Activated naive CD4-positive, alpha-beta T cell treated with anti-CD3 and anti-CD28 coated beads for 36 hours (primary cell): Measurements from ENCODE around the gene NOP9. TPM values are rescaled to one million over a fixed set of nuclear protein-coding genes. Genes with fewer than 3 reads are reported as not detected.
A peak's percentile ranks its signal among the peaks of the same experiment; 100 is the strongest.

Source experiments
- CTCF ChIA-PET: fragments of 350-600 bp; sonication (Branson Sonifier 250); formaldehyde crosslinking; loops from one replicate; lab custom pipeline; 2021; ENCODE audit warnings: antibody characterized with exemption; lab: Charles Lee
- DNase-seq: peaks from one replicate; pipeline ENCODE4 v3.0.0-alpha.2; 2020
- H3K27ac Mint-ChIP-seq: one replicate; pipeline ENCODE4 v1.8.0; 2021; ENCODE audit warnings: mild to moderate bottlenecking, mixed read lengths
- H3K27me3 Mint-ChIP-seq: one replicate; pipeline ENCODE4 v1.8.0; 2021; ENCODE audit warnings: low read depth, mixed read lengths
- H3K36me3 Mint-ChIP-seq: one replicate; pipeline ENCODE4 v1.8.0; 2021; ENCODE audit warnings: low read depth, mixed read lengths
- H3K4me1 Mint-ChIP-seq: one replicate; pipeline ENCODE4 v1.8.0; 2021; ENCODE audit warnings: low read depth, mixed read lengths
- H3K4me3 Mint-ChIP-seq: one replicate; pipeline ENCODE4 v1.8.0; 2021; ENCODE audit warnings: mild to moderate bottlenecking, moderate library complexity, mixed read lengths
- H3K9me3 Mint-ChIP-seq: one replicate; pipeline ENCODE4 v1.8.0; 2021; ENCODE audit warnings: mixed read lengths
- intact Hi-C: fragments of 100-400 bp; cut with micrococcal nuclease; formaldehyde crosslinking; loops from one replicate; pipeline ENCODE4 v1.15.1; 2023
- total RNA-seq, 2 experiments: library from RNA; stranded (reverse); gene quantifications; one replicate each; pipeline ENCODE4 v1.2.3, GENCODE V29; 2021

The NOP9 gene
- total RNA-seq, 2 experiments from 2014 or later = 24.8 to 26.4 TPM

DNA sequence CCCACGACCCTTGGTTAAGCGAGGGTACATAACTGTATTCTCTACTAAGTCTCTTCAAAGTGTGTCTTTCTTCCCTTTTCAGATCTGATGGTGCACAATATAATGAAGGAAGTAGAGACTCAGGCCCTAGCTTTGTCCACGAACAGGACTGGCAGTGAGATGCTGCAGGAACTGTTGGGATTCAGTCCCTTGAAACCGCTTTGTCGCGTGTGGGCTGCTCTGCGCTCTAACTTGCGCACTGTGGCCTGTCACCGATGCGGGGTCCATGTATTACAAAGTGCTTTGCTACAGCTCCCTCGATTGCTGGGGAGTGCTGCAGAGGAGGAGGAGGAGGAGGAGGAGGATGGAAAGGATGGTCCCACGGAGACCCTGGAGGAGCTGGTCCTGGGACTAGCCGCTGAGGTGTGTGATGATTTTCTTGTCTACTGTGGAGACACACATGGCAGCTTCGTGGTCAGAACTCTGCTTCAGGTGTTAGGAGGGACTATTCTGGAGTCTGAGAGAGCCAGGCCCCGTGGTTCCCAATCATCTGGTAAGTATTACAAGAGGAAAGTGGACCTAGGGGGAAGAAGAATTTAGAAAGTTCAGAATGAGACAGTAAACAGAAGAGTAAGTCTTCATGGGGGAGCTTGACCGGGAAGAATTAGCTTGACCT lies 803 bp downstream of the NOP9 start:
- H3K4me3 Mint-ChIP-seq = peak overlapping the region; percentile 87
- CTCF ChIA-PET = interaction anchor here (0.6 to 9.3 kb wide), 10 partner anchors 8 to 210 kb away, joined by 3 to 310 read pairs (median 6); partner anchors contain the start of genes CIDEB, LTB4R, LTB4R2 and MDP1
- H3K27me3 Mint-ChIP-seq = no peaks in the 10 kb centered on the region
- no peaks in the 10 kb centered on the region for H3K9me3 Mint-ChIP-seq
- DNase-seq = no peak
- H3K4me1 Mint-ChIP-seq = peaks cover 47% of the 10 kb centered on the region
- peaks cover 23% of the 10 kb centered on the region for H3K36me3 Mint-ChIP-seq
- peak overlapping the region; percentile 52 for H3K27ac Mint-ChIP-seq
- intact Hi-C loops = no loop called here

DNA sequence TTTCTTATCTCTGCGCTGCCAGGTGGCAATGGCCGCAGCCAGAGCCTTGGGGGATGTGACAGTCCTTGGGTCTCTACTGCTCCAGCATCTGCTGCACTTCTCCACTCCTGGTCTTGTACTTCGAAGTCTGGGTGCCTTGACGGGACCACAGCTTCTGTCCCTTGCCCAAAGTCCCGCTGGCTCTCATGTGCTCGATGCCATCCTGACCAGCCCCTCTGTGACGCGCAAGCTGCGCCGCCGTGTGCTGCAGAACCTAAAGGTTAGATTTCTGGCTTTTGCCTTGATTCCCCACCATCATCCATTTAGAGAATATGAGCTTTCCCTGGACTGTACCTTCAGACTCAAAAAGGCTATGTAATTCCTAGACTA lies 4.4 kb downstream of the NOP9 start:
- Mint-ChIP-seq H3K27ac (no peak overlapping the region), H3K4me1 (peaks cover 34% of the 10 kb centered on the region), H3K9me3 (no peaks in the 10 kb centered on the region), H3K36me3 (peaks cover 37% of the 10 kb centered on the region), H3K4me3 (no peak overlapping the region), H3K27me3 (no peaks in the 10 kb centered on the region)
- intact Hi-C loops = no loop called here
- DNase-seq = no peak
- CTCF ChIA-PET = interaction anchor here (0.8 to 1.6 kb wide), 5 partner anchors 27 to 133 kb away, joined by 3 to 7 read pairs (median 3); partner anchors contain the start of genes MDP1 and TINF2

- CTCF ChIA-PET = interaction anchor here (0.7 to 8.5 kb wide), 22 partner anchors 9 to 190 kb away, joined by 3 to 121 read pairs (median 6); partner anchors contain the start of genes ADCY4, CHMP4A, KHNYN and MDP1
- intact Hi-C loops = no loop called here
- DNase-seq = no peak
- Mint-ChIP-seq H3K4me1 (peaks cover 34% of the 10 kb centered on the region), H3K4me3 (no peak overlapping the region), H3K36me3 (peaks cover 35% of the 10 kb centered on the region), H3K27ac (no peak overlapping the region), H3K27me3 (no peaks in the 10 kb centered on the region), H3K9me3 (no peaks in the 10 kb centered on the region)
Observed at GRCh38 chr14:24307156-24307574, 7.5 kb downstream of the NOP9 start.

DNA sequence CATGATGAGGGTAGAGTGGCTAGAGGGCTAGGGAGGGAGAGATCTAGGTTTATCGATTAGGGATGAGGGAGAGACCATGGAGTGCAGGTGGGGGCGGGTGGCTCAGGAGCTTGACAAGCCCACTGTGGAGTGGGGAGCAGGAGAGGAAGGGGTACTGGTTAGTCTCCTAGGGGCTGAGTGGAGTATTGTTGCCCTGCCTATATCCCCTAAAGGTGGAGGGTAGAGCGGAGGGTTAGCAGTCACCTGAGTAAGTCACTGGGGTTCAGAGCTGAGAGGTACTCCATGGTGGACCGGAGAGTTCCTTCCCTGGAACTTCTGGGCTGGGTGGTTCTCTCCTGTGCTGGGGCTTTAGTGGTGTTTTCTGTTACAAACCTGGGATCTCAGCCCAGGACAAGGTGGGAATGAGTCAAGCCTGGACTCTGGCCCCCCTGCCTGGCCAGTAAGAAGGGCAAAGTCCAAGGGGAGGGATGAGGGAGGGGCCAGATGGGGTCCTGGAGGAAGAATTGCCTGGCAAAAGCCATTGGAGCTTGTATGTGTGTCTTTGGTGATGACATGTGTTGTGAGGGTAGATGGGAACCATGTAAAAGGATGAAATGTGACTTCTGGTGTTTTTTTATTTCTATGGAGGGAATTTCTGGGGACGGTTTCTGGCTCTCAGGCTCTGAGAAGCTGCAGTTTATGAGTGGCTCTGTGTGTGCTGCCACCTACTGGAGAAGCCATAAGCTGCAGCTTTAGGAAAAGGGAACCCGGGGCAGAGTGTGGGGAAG lies 8.1 kb downstream of the NOP9 start, which contains the start of gene CIDEB:
CIDEB (minus strand) TSS at position 403 of the 767 bp plus-strand sequence; CDS start at position 284, 119 bp downstream.
- Mint-ChIP-seq H3K27me3 (no peaks in the 10 kb centered on the region), H3K27ac (peak within 1 kb of the TSS; percentile 25), H3K36me3 (peaks cover 34% of the 10 kb centered on the region), H3K4me3 (no peak within 1 kb of the TSS), H3K9me3 (no peaks in the 10 kb centered on the region), H3K4me1 (peaks cover 39% of the 10 kb centered on the region)
- intact Hi-C loops = loop anchor here (1.0 kb wide), 7 partner anchors 8 to 249 kb away; partner anchors contain the start of genes DCAF11, DHRS1, MDP1 and NOP9
- peak; percentile 83 for DNase-seq
- CTCF ChIA-PET = interaction anchor here (0.6 to 8.5 kb wide), 47 partner anchors 8 to 249 kb away, joined by 3 to 121 read pairs (median 5); partner anchors contain the start of genes ADCY4, CHMP4A, DHRS1 and GMPR2

GRCh38 chr14:24308342-24309124 lies 8.9 kb downstream of the NOP9 start:
- no peak overlapping the region for H3K4me3 Mint-ChIP-seq
- peaks cover 34% of the 10 kb centered on the region for H3K36me3 Mint-ChIP-seq
- no peaks in the 10 kb centered on the region for H3K27me3 Mint-ChIP-seq
- no peak for DNase-seq
- CTCF ChIA-PET = interaction anchor here (0.7 to 8.5 kb wide), 41 partner anchors 8 to 250 kb away, joined by 3 to 121 read pairs (median 6); partner anchors contain the start of genes ADCY4, CHMP4A, DHRS1 and GMPR2
- intact Hi-C loops = loop anchor here (1.0 kb wide), 7 partner anchors 9 to 250 kb away; partner anchors contain the start of genes DCAF11, DHRS1, MDP1 and NOP9
- H3K4me1 Mint-ChIP-seq = peaks cover 46% of the 10 kb centered on the region
- H3K27ac Mint-ChIP-seq = no peak overlapping the region
- H3K9me3 Mint-ChIP-seq = no peaks in the 10 kb centered on the region

- CTCF ChIA-PET = interaction anchor here (0.8 to 8.5 kb wide), 21 partner anchors 9 to 219 kb away, joined by 3 to 121 read pairs (median 11); partner anchors contain the start of genes ADCY4, CHMP4A, DHRS1 and KHNYN
- Mint-ChIP-seq H3K27me3 (no peaks in the 10 kb centered on the region), H3K4me1 (peaks cover 58% of the 10 kb centered on the region), H3K9me3 (no peaks in the 10 kb centered on the region), H3K4me3 (peak within 1 kb of the TSS; percentile 71), H3K36me3 (peaks cover 34% of the 10 kb centered on the region), H3K27ac (peak within 1 kb of the TSS; percentile 39)
- intact Hi-C loops = no loop called here
- DNase-seq = no peak
Observed at GRCh38 chr14:24309538-24310264, 10.1 kb downstream of the NOP9 start, which contains the start of gene LTB4R2. Gene LTB4R2, plus strand, starts transcription at chr14:24310140. Its CDS starts 525 bp downstream, at chr14:24310665.

DNA sequence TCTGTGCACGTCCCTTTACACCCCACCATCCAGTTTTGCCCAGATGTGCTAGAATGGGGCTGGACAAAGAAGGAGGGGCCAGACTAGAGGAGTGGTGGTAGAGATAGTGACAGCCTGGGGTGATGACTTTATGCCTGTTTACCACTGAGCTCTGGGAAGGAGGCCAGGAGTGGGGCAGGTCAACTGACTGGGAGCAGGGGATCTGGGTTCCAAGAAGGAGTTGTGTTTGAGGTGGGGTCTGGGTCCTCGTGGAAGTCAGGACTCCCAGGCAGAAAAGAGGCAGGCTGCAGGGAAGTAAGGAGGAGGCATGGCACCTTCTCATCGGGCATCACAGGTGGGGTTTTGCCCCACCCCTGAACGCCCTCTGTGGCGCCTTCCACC lies 10.6 kb downstream of the NOP9 start:
- DNase-seq = no peak
- H3K4me3 Mint-ChIP-seq = peak overlapping the region; percentile 71
- CTCF ChIA-PET = interaction anchor here (0.8 to 8.5 kb wide), 14 partner anchors 9 to 202 kb away, joined by 3 to 121 read pairs (median 14); partner anchors contain the start of genes ADCY4, CHMP4A, DHRS1 and MDP1
- no peaks in the 10 kb centered on the region for H3K9me3 Mint-ChIP-seq
- H3K36me3 Mint-ChIP-seq = peaks cover 30% of the 10 kb centered on the region
- H3K4me1 Mint-ChIP-seq = peaks cover 60% of the 10 kb centered on the region
- intact Hi-C loops = no loop called here
- H3K27ac Mint-ChIP-seq = peak overlapping the region; percentile 39
- no peaks in the 10 kb centered on the region for H3K27me3 Mint-ChIP-seq

DNA sequence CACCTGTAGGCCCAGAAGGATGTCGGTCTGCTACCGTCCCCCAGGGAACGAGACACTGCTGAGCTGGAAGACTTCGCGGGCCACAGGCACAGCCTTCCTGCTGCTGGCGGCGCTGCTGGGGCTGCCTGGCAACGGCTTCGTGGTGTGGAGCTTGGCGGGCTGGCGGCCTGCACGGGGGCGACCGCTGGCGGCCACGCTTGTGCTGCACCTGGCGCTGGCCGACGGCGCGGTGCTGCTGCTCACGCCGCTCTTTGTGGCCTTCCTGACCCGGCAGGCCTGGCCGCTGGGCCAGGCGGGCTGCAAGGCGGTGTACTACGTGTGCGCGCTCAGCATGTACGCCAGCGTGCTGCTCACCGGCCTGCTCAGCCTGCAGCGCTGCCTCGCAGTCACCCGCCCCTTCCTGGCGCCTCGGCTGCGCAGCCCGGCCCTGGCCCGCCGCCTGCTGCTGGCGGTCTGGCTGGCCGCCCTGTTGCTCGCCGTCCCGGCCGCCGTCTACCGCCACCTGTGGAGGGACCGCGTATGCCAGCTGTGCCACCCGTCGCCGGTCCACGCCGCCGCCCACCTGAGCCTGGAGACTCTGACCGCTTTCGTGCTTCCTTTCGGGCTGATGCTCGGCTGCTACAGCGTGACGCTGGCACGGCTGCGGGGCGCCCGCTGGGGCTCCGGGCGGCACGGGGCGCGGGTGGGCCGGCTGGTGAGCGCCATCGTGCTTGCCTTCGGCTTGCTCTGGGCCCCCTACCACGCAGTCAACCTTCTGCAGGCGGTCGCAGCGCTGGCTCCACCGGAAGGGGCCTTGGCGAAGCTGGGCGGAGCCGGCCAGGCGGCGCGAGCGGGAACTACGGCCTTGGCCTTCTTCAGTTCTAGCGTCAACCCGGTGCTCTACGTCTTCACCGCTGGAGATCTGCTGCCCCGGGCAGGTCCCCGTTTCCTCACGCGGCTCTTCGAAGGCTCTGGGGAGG lies 11.3 kb downstream of the NOP9 start, which contains the start of gene LTB4R:
LTB4R (plus strand) TSS at position 857 of the 959 bp plus-strand sequence. CDS start 4,150 bp downstream, outside the sequence.
- intact Hi-C loops = loop anchor here (1.0 kb wide), 1 partner anchor 21 kb away; no protein-coding TSS in a partner anchor
- Mint-ChIP-seq H3K27ac (peak within 1 kb of the TSS; percentile 68), H3K4me3 (peak within 1 kb of the TSS; percentile 71), H3K9me3 (no peaks in the 10 kb centered on the region), H3K36me3 (peaks cover 24% of the 10 kb centered on the region), H3K4me1 (peaks cover 64% of the 10 kb centered on the region), H3K27me3 (no peaks in the 10 kb centered on the region)
- CTCF ChIA-PET = interaction anchor here (0.8 to 8.5 kb wide), 16 partner anchors 10 to 203 kb away, joined by 3 to 121 read pairs (median 4); partner anchors contain the start of genes ADCY4, DHRS1, MDP1 and NOP9
- peak; percentile 71 for DNase-seq

DNA sequence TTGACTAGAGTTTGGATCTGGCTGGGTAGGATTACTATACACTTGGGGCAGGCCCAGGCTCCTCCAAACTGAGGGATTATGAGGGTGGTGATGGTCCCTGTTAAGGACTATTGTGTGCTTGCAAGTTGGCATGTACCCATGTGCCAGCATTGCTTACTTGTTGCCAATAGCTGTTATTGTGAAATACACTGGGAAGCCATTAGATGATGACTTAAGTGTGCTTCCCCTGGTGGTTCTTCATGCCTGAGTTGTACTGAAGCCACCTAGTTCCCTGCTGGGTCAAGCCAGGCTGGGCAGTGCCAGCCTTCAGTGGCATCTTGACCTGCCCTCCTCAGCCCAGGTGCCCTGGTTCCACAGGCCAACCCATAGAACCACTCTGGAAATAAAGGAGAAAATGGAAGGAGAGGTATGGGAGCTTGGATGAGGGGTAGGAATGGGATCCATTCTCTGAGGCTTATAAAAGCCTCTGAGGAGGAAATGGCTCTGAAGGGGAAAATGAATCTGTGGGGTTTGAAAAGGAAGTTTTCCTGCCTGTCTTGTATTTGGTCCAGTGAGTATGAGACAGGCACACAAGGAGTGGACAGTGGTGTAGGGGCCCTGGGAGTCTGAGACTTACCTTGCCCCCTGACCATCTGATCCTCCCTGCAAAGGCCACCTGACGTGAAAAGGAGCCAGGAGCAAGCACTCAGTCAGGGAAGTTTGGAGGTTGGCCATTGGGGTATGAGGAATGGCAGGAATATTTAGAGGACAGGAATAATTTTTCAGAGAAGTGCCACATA lies 12.4 kb downstream of the NOP9 start:
- Mint-ChIP-seq H3K4me1 (peaks cover 69% of the 10 kb centered on the region), H3K9me3 (no peaks in the 10 kb centered on the region), H3K27ac (peak overlapping the region; percentile 68), H3K27me3 (no peaks in the 10 kb centered on the region), H3K36me3 (peaks cover 20% of the 10 kb centered on the region), H3K4me3 (peak overlapping the region; percentile 71)
- no peak for DNase-seq
- CTCF ChIA-PET = interaction anchor here (0.6 to 8.5 kb wide), 11 partner anchors 11 to 123 kb away, joined by 3 to 111 read pairs (median 5); partner anchors contain the start of genes ADCY4, DHRS1, MDP1 and NOP9
- intact Hi-C loops = loop anchor here (1.0 kb wide), 1 partner anchor 20 kb away; no protein-coding TSS in a partner anchor
